NOMO-1 treated with DMSO at 0.1 percent for 48 hours (cell line): Measurements from ENCODE around the gene WWOX.
A peak's percentile ranks its signal among the peaks of the same experiment; 100 is the strongest.

Experiments
- DNase-seq: peaks from one replicate; lab custom pipeline; 2025; ENCODE audit not compliant: unreplicated experiment; lab: John Stamatoyannopoulos, UW

Gene WWOX

GRCh38 chr16:78703936-78704335 is 604.5 kb downstream of the WWOX start:
- DNase-seq = no peak

GRCh38 chr16:78704416-78704815 is 605.0 kb downstream of the WWOX start:
- DNase-seq = no peak

- peak; percentile 51 for DNase-seq
Observed at GRCh38 chr16:78705694-78706093, 606.2 kb downstream of the WWOX start.

GRCh38 chr16:78706637-78707036 is 607.2 kb downstream of the WWOX start:
- no peak for DNase-seq

DNA sequence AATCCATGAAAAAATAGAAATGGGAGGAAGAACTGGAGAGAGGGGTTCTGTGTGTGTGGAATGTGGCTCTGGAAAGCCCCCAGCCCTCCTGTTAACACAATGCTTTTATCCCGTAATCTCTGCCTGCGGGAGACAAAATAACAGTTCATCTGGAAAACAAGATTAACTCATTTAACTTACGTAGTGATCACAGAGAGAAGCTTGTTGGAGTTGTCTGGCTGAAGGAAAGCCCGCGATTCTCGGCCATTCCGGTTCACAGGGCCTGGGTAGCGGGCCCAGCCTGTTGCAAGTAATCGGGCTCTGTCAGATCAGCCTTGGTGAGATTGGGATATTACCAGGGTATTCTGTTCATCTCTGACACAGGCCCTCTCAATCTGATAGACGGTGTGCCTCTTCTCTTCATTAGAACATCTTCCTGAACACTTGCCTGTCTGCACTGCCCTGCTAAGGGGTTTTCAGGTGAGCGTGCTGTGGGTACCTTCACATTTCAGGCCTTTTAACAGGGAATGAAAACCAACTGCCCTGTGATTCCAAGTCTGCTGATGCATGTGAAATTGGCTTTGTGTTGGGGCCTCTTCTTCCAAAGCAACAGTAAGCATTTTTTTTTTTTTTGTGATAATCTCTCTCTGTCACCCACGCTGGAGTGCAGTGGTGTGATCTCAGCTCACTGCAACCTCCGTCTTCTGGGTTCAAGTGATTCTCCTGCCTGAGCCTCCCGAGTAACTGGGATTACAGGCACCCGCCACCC is 609.9 kb downstream of the WWOX start:
- DNase-seq = no peak

DNA sequence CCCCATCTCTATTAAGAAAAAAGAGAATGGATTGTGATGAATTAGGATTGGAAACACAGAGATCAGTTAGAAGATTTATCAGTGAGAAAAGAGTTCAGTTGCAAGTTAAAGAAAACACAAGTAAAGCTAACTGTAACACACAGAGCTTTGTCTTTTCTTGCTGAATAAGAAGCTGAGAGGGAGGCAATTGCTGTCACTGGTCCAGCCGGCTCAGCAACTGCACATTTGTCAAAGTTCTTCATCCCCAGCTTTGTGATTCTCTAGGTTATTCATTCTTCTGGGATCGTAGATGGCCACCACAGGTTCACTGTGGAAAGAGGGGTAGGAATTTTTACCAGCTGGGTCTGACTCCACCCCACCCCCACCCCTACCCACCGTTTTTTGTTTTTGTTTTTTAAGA is 615.7 kb downstream of the WWOX start:
- DNase-seq = no peak

- no peak for DNase-seq
Observed at GRCh38 chr16:78715673-78716072, 616.2 kb downstream of the WWOX start.

DNA sequence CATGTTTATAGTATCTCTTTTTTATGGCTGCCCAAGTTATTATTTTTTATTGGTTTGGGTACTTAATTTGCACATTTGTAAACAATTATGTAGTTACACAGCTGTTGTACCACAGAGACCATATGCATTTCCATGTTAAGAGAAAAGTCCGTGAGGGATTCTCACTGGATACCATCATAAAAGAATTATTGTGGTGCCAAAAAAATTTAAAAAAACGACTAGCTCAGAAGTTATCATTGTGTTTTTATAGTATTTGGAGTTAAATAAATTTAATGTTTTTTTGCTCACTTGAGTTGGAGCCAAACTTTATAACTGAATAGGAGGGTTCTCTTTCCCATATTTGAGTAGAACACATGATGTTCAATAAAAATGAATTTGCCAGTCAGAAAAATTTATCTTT is 618.7 kb downstream of the WWOX start:
- DNase-seq = no peak

DNA sequence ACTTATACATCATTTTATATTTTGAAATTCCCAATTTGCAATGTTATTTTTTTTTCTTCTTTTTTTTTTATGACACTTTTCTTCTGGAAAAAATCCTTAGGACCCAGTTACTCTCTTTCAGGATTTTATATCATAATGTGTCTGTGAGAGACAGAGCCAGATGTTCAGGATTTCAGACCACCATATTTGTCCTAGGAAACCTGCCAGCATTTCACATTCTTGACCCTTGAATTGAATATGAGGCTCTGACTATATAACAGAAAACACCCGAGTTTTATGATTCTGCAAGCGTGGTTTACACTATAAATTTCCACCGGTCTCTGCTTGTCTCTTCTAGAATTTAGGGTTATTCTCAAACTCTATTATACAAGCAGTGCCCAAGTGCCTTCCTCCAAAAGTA is 621.0 kb downstream of the WWOX start:
- DNase-seq = no peak

- no peak for DNase-seq
Observed at GRCh38 chr16:78727536-78727935, 628.1 kb downstream of the WWOX start.

GRCh38 chr16:78729687-78730086 is 630.2 kb downstream of the WWOX start:
- DNase-seq = no peak

DNA sequence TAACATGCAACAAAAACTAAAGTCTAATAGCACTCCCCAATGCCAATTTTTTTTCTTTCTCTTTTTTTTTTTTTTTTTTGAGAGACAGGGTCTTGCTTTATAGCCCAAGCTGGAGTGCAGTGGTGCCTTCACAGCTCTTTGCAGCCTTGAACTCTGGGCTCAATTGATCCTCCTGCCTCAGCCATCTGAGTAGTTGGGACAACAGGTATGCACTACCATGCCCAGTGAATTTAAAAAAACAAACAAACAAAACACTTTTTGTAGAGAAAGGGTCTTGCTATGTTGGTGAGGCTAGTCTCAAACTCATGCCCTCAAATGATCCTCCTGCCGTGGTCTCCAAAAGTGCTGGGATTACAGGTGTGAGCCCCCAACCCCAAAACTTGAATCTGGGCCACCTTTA is 632.3 kb downstream of the WWOX start:
- DNase-seq = no peak

DNA sequence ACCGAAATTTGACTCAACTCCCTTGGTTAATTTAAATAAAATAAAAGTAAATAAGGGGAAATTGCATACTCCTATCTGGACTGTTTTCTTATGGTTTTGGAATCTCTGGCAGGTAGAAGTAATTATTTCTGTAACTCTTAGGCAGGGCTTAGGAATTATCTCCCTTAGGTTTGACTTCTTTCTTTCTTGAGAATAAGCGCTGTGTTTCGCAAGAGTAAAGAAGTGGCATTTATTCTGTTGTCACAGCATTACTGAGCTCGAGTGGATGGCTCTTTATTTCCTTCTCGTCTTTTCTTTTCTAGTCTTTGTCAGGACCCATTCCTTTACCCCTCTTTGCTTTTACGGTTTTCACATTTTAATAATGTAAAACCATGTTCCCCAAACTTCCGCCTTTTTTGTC is 633.2 kb downstream of the WWOX start:
- no peak for DNase-seq

DNA sequence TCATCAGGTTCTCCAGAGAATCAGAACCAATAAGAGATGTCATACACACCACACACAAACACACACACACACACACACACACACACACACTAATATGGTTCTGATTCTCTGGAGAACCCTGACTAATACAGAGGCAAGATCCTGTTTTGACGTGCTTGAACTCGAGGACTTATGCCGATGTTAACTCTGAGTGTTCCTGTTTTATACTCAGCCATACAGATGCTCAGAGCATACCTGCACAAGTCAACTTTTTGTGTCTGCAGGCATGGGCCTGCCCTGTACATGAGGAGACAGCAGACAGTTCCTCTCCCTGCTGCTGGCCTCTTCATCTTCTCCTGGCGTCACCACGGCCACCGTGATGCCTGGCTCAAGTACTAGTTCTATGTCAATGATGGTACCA is 635.9 kb downstream of the WWOX start:
- no peak for DNase-seq

DNA sequence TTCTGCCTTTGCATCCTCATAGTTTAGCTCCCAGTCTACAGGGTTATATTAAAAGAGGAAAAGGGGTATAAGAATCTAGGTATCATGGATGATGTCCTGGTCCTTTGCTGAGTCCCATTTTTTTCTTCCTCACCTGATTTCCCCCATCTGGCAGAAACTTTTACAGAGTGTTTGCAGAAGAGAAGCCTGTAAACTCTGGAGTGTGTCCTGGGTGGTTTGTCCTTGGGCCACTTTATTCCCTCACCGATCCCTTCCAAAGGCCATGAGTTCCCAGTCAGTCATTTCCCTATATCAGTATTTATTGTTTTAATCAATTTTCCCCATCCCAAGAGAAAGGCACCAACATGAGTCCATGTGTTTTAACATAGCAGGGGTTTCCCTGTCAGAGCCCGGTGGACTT is 638.2 kb downstream of the WWOX start:
- no peak for DNase-seq

- DNase-seq = no peak
Observed at GRCh38 chr16:78738557-78738956, 639.1 kb downstream of the WWOX start.

DNA sequence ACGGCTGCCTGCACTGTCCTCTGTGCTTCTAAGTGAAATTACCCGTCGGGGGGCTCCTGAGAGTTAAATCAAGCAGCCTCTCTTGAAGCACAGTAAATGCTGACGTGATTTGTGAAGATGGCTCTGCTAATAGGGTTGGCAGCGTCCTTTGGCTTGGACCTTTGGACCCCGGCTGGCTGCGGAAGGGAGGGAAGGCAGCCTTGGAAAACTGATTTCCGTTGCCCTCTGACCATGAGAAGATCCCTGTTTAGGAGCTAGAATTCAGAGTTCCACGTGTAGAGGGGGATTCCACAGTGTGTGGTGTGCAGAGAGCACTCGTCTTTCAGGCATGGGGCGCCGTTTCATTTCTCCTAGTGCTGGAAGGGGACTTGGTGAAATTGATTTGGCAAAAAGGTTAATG is 640.8 kb downstream of the WWOX start:
- no peak for DNase-seq

GRCh38 chr16:78742501-78743283 is 643.2 kb downstream of the WWOX start:
- peak; percentile 81 for DNase-seq

GRCh38 chr16:78743556-78743955 is 644.1 kb downstream of the WWOX start:
- DNase-seq = no peak

GRCh38 chr16:78744099-78744498 is 644.6 kb downstream of the WWOX start:
- no peak for DNase-seq

DNA sequence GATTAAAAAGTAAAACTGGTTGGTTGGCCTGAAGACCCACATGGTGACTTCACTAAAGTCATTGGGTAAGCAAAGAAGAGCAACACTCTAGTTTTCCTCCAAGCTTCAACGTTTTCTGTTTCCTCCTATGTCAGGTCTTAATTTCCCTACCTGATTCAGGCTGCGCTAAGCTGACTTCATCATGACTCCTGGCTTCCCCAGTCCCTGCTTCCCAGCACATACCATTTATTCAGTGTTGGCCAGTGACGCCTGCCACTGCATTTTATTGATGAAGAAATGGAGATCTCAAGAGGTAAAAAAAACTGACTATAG is 645.3 kb downstream of the WWOX start:
- DNase-seq = no peak

- DNase-seq = no peak
Observed at GRCh38 chr16:78745108-78746019, 645.9 kb downstream of the WWOX start.
